B cell (primary cell): ENCODE results near the gene C4BPB. TPM values are rescaled to one million over a fixed set of nuclear protein-coding genes. Genes with fewer than 3 reads are reported as not detected.

ENCODE experiments used
- ATAC-seq: fragments of 200-7000 bp; cut with Tn5 transposase; one replicate; pipeline ENCODE4 v1.10.0; 2021; ENCODE audit warnings: low read depth, mild to moderate bottlenecking, moderate number of reproducible peaks, moderate library complexity
- CTCF ChIA-PET: fragments of 350-600 bp; sonication (Branson Sonifier 250); formaldehyde crosslinking; loops from one replicate; lab custom pipeline; 2021; ENCODE audit warnings: antibody characterized with exemption, inconsistent platforms; lab: Charles Lee
- POLR2A ChIA-PET: fragments of 350-600 bp; sonication (Branson Sonifier 250); formaldehyde crosslinking; loops from one replicate; lab custom pipeline; 2021; ENCODE audit warnings: antibody characterized with exemption; lab: Charles Lee
- DNase-seq: peaks from one replicate; pipeline ENCODE4 v3.0.0; 2013
- H2AFZ ChIP-seq: 2 replicates; pipeline ENCODE4 v1.6.1; 2012; ENCODE audit warnings: mild to moderate bottlenecking, low read depth, low read length; ENCODE audit not compliant: insufficient read depth, poor library complexity, severe bottlenecking
- H3K27ac ChIP-seq, 2 donors: 1 replicate in 1 of 2; 2 replicates in 1 of 2; pipeline ENCODE4 v1.5.1; 2012 to 2013; ENCODE audit warnings: low read length in 2 of 2, mild to moderate bottlenecking in 2 of 2, moderate library complexity in 1 of 2
- H3K27me3 ChIP-seq, 4 experiments: fragments of 200-600 bp in 1 of 4; sonication (generic) in 1 of 4; replicated peaks in 1 of 4; 1 replicate in 2 of 4; 2 replicates in 2 of 4; pipeline versions ENCODE4 v1.6.1 to v1.7.0; 2013 to 2016; ENCODE audit warnings: low read length in 3 of 4, mild to moderate bottlenecking in 2 of 4, mixed read lengths in 1 of 4, moderate library complexity in 1 of 4; ENCODE audit not compliant: insufficient read depth in 4 of 4, control insufficient read depth in 3 of 4; ENCODE audit errors: control extremely low read depth in 1 of 4
- H3K36me3 ChIP-seq, 2 experiments: replicated peaks in 1 of 2; 1 replicate in 1 of 2; 2 replicates in 1 of 2; pipeline versions ENCODE4 v1.6.1 to v1.7.1; 2013; ENCODE audit warnings: low read length in 1 of 2; ENCODE audit not compliant: insufficient read depth in 2 of 2, control insufficient read depth in 1 of 2; ENCODE audit errors: control extremely low read depth in 1 of 2, extremely low read depth in 1 of 2
- H3K4me1 ChIP-seq, 2 donors: fragments of 200-600 bp in 1 of 2; sonication (generic) in 1 of 2; 1 replicate in 1 of 2; 2 replicates in 1 of 2; pipeline versions ENCODE4 v1.5.1 to v1.6.1; 2013 to 2017; ENCODE audit warnings: low read length in 2 of 2; ENCODE audit not compliant: control insufficient read depth in 2 of 2, insufficient read depth in 2 of 2
- H3K4me2 ChIP-seq: replicated peaks from 2 replicates; pipeline ENCODE3; 2012; ENCODE audit warnings: mild to moderate bottlenecking, low read depth, low read length; ENCODE audit not compliant: poor library complexity, severe bottlenecking
- H3K4me3 ChIP-seq, 5 experiments: fragments of 200-600 bp in 1 of 5; sonication (generic) in 1 of 5; 1 replicate in 3 of 5; 2 replicates in 2 of 5; pipeline versions ENCODE4 v1.5.1 to v1.7.0; 2011 to 2016; ENCODE audit warnings: low read length in 4 of 5, mild to moderate bottlenecking in 4 of 5, low read depth in 2 of 5, control low read depth in 1 of 5, moderate library complexity in 1 of 5; ENCODE audit not compliant: insufficient read depth in 1 of 5; ENCODE audit errors: control extremely low read depth in 1 of 5, extremely low read depth in 1 of 5
- H3K79me2 ChIP-seq: fragments of 200-600 bp; sonication (generic); one replicate; pipeline ENCODE4 v1.6.0; 2016; ENCODE audit warnings: low read length; ENCODE audit not compliant: control insufficient read depth, insufficient read depth
- H3K9ac ChIP-seq: fragments of 200-600 bp; sonication (generic); 2 replicates; pipeline ENCODE4 v1.6.1; 2017; ENCODE audit warnings: mild to moderate bottlenecking, low read length, moderate library complexity
- H3K9me3 ChIP-seq, 3 donors: one replicate each; pipeline versions ENCODE4 v1.6.1 to v1.7.1; 2013; ENCODE audit warnings: low read length in 2 of 3; ENCODE audit not compliant: control insufficient read depth in 2 of 3, insufficient read depth in 1 of 3; ENCODE audit errors: control extremely low read depth in 1 of 3
- H4K20me1 ChIP-seq: 2 replicates; pipeline ENCODE4 v1.6.0; 2012; ENCODE audit warnings: mild to moderate bottlenecking, low read length; ENCODE audit not compliant: insufficient read depth, control insufficient read depth, poor library complexity, severe bottlenecking
- H3K27ac Mint-ChIP-seq: one replicate; pipeline ENCODE4 v1.8.0; 2021; ENCODE audit warnings: mixed read lengths
- H3K27me3 Mint-ChIP-seq: one replicate; pipeline ENCODE4 v1.8.0; 2021; ENCODE audit warnings: mixed read lengths
- H3K4me1 Mint-ChIP-seq: one replicate; pipeline ENCODE4 v1.8.0; 2021; ENCODE audit warnings: mixed read lengths
- H3K4me3 Mint-ChIP-seq: one replicate; pipeline ENCODE4 v1.8.0; 2021; ENCODE audit warnings: mixed read lengths
- H3K9me3 Mint-ChIP-seq: one replicate; pipeline ENCODE4 v1.8.0; 2022; ENCODE audit warnings: mixed read lengths; ENCODE audit not compliant: insufficient read depth
- CTCF ChIP-seq: fragments of 200-600 bp; IDR thresholded peaks from one replicate; pipeline ENCODE4 v1.8.0; 2022; ENCODE audit warnings: antibody characterized with exemption, mild to moderate bottlenecking
- EZH2 ChIP-seq: IDR thresholded peaks from 2 replicates; pipeline ENCODE4 v1.6.1; 2012; ENCODE audit warnings: borderline replicate concordance, low read depth, mild to moderate bottlenecking, moderate library complexity, low read length; ENCODE audit not compliant: insufficient read depth, poor library complexity, severe bottlenecking
- WGBS: methylation state at CpG from one replicate; pipeline ENCODE4 v1.1.5; 2013; ENCODE audit warnings: missing lambda C conversion rate; ENCODE audit not compliant: insufficient coverage; 5-methylcytosine and 5-hydroxymethylcytosine counted together
- intact Hi-C: fragments of 100-400 bp; cut with micrococcal nuclease; formaldehyde crosslinking; loops from one replicate; pipeline ENCODE4 v1.10.0; 2022
- polyA plus RNA-seq: library from polyadenylated mRNA; depleted of rRNA; stranded (reverse); fragments of >200 nt; gene quantifications from 2 replicates; pipeline ENCODE4 v1.2.3, GENCODE V29; 2012
- total RNA-seq, 2 donors: library from RNA; stranded (reverse); fragments of 120-200 nt in 1 of 2; gene quantifications; 1 replicate in 1 of 2; 2 replicates in 1 of 2; pipeline versions ENCODE4 v1.2.3 to v1.2.4, GENCODE V29; 2013 to 2022

C4BPB gene
- total and polyA plus RNA-seq, 2 donors (not counting 1 experiment from before 2014, with no cell fraction given) = 0.34 TPM; not detected in 1

DNA sequence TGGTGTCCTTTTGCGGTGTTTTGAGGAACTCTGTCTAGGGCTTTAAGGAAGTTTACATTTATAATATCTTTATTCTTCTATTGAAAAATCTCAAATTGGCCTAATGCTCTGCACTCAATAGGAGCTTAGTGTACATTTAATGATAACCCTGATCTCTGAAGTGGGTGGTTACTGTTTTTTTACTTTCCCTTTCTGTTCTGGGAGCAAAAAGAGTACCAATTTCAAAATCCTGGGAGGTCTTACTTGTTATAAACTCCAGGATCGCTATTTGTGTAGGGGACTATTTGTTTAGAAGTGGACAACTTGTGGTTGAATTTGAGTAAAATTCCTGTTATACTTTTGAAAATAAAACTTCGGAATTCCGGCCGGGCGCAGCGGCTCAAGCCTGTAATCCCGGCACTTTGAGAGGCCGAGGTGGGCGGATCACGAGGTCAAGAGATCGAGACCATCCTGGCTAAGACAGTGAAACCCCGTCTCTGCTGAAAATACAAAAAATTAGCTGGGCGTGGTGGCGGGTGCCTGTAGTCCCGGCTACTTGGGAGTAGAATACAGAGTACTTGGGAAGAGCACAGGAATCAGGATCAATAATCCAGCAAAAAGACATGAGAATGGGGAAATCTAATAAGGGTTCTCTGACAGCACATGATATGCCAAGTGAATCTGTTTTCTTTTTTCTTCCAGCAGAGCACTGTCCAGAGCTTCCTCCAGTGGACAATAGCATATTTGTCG is 1.1 kb downstream of the C4BPB start:
- peak overlapping the region; percentile 61 for H3K9ac ChIP-seq
- Mint-ChIP-seq H3K27ac (peak overlapping the region; percentile 60), H3K4me3 (peak overlapping the region; percentile 86), H3K9me3 (no peaks in the 10 kb centered on the region), H3K27me3 (no peaks in the 10 kb centered on the region), H3K4me1 (peaks cover 10% of the 10 kb centered on the region)
- H3K27ac ChIP-seq = peak overlapping the region in 1 of 2 donors; percentile 50
- intact Hi-C loops = no loop called here
- H3K9me3 ChIP-seq = no peaks in the 10 kb centered on the region
- no peaks in the 10 kb centered on the region for H3K27me3 ChIP-seq
- no peak for DNase-seq
- peak overlapping the region; percentile 75 for H2AFZ ChIP-seq
- H3K36me3 ChIP-seq = no peaks in the 10 kb centered on the region
- H3K4me3 ChIP-seq = peak overlapping the region; percentile 11 to 58 (median 37)
- POLR2A ChIA-PET = no interaction called here
- no peaks in the 10 kb centered on the region for H3K79me2 ChIP-seq
- peaks cover 11 to 13% of the 10 kb centered on the region in 2 donors for H3K4me1 ChIP-seq
- CTCF ChIA-PET = interaction anchor here (1.0 to 13.0 kb wide), 5 partner anchors 11 to 411 kb away, joined by 3 to 209 read pairs (median 8); no protein-coding TSS in a partner anchor
- peak overlapping the region; percentile 65 for H3K4me2 ChIP-seq
- no peak for ATAC-seq
- 98% methylated on average over 15 of the region's 17 CpGs for WGBS
- H4K20me1 ChIP-seq = no peaks in the 10 kb centered on the region
- TF ChIP-seq CTCF (no peak), EZH2 (no peak)

DNA sequence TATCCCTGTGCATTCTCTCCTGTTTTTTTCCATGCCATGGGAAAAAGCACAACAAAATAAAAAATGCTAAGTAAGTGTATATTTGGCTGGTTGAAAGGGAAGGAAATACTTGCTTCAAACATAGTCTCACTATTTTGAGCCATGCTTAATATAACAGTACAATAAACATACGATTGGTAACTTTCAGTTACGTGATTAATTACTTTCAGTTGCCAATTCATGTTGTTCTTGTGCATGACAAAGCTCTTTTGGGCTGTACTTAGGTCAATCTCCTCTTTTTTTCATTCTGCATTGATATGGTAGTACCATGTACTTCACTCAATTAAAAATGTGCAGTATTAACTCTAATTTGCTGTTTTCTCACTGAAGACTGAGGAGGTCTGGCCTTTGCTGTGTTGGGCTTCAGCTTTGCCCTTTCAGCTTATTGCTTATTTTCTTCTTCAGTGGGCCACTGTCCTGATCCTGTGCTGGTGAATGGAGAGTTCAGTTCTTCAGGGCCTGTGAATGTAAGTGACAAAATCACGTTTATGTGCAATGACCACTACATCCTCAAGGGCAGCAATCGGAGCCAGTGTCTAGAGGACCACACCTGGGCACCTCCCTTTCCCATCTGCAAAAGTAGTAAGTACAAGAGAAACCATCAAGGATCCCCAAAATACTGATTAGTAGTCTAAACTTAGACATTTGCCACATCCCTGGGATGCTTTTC is 2.7 kb downstream of the C4BPB start:
- H3K4me2 ChIP-seq = no peak overlapping the region
- DNase-seq (no peak), ATAC-seq (no peak)
- H3K9me3 ChIP-seq = no peaks in the 10 kb centered on the region
- no peak overlapping the region for H3K9ac ChIP-seq
- no peak overlapping the region for H2AFZ ChIP-seq
- no peaks in the 10 kb centered on the region for H3K79me2 ChIP-seq
- no peaks in the 10 kb centered on the region for H3K9me3 Mint-ChIP-seq
- H3K4me3 ChIP-seq = no peak overlapping the region
- no peaks in the 10 kb centered on the region for H4K20me1 ChIP-seq
- no peak overlapping the region for H3K27ac Mint-ChIP-seq
- no peak for TF ChIP-seq CTCF
- TF ChIP-seq EZH2 = no peak
- no peaks in the 10 kb centered on the region for H3K27me3 Mint-ChIP-seq
- CTCF ChIA-PET = interaction anchor here (1.3 to 1.5 kb wide), 2 partner anchors 13 to 314 kb away, joined by 3 to 6 read pairs; no protein-coding TSS in a partner anchor
- intact Hi-C loops = no loop called here
- WGBS = 100% methylated on average over 1 of the region's 4 CpGs
- peaks cover 10 to 11% of the 10 kb centered on the region in 2 donors for H3K4me1 ChIP-seq
- H3K36me3 ChIP-seq = no peaks in the 10 kb centered on the region
- H3K27me3 ChIP-seq = no peaks in the 10 kb centered on the region
- H3K4me3 Mint-ChIP-seq = no peak overlapping the region
- peaks cover 6% of the 10 kb centered on the region for H3K4me1 Mint-ChIP-seq
- no peak overlapping the region for H3K27ac ChIP-seq
- POLR2A ChIA-PET = no interaction called here
